Bronchial epithelial cell (primary cell): ENCODE measurements around the gene MUC5AC. TPM values are rescaled to one million over a fixed set of nuclear protein-coding genes. Genes with fewer than 3 reads are reported as not detected.

Experiments used
- DNase-seq: peaks from one replicate; pipeline ENCODE4 v3.0.0-alpha.2; 2010; ENCODE audit warnings: low read depth
- FAIRE-seq: peaks from 2 replicates; lab custom pipeline; 2011; peaks lifted over from hg19 to GRCh38; lab: Jason Lieb, UNC
- H3K27me3 ChIP-seq: 2 replicates; pipeline ENCODE4 v1.5.1; 2011; ENCODE audit warnings: low read length; ENCODE audit not compliant: control insufficient read depth, insufficient read depth
- H3K36me3 ChIP-seq: 2 replicates; pipeline ENCODE4 v1.5.1; 2011; ENCODE audit warnings: low read length; ENCODE audit not compliant: control insufficient read depth, insufficient read depth
- H3K4me3 ChIP-seq: 2 replicates; pipeline ENCODE4 v1.5.1; 2011; ENCODE audit warnings: mild to moderate bottlenecking, low read depth, low read length, control low read depth
- CTCF ChIP-seq: IDR thresholded peaks from 2 replicates; pipeline ENCODE4 v1.5.1; 2011; ENCODE audit warnings: mild to moderate bottlenecking, moderate library complexity, low read length, control low read depth, inconsistent platforms; ENCODE audit not compliant: insufficient read depth, severe bottlenecking
- total RNA-seq: library from RNA; depleted of rRNA; stranded (reverse); fragments of >200 nt; gene quantifications from 2 replicates; pipeline ENCODE4 v1.2.1, GENCODE V29; 2014

MUC5AC gene
- total RNA-seq, 1 donor from 2014 or later = under 0.01 TPM

GRCh38 chr11:1197431-1197885 lies 39.7 kb downstream of the MUC5AC start:
- no peak for DNase-seq
- Histone ChIP-seq H3K4me3 (no peak overlapping the region), H3K36me3 (no peaks in the 10 kb centered on the region), H3K27me3 (peaks cover 7% of the 10 kb centered on the region)
- no peak for TF ChIP-seq CTCF
- FAIRE-seq = no peak

GRCh38 chr11:1197886-1198560 lies 40.3 kb downstream of the MUC5AC start:
- FAIRE-seq (no peak), DNase-seq (no peak)
- Histone ChIP-seq H3K4me3 (no peak overlapping the region), H3K36me3 (no peaks in the 10 kb centered on the region), H3K27me3 (peaks cover 7% of the 10 kb centered on the region)
- TF ChIP-seq CTCF = no peak

- Histone ChIP-seq H3K27me3 (peaks cover 8% of the 10 kb centered on the region), H3K36me3 (no peaks in the 10 kb centered on the region), H3K4me3 (no peak overlapping the region)
- FAIRE-seq (no peak), DNase-seq (no peak)
- TF ChIP-seq CTCF = no peak
These were observed 40.9 kb downstream of the MUC5AC start for GRCh38 chr11:1198561-1199240.

- peaks cover 8% of the 10 kb centered on the region for H3K27me3 ChIP-seq
- no peak for FAIRE-seq
- TF ChIP-seq CTCF = no peak
These were observed 41.5 kb downstream of the MUC5AC start for GRCh38 chr11:1199241-1199750.

GRCh38 chr11:1199751-1200610 lies 42.2 kb downstream of the MUC5AC start:
- no peak for TF ChIP-seq CTCF
- H3K4me3 ChIP-seq = no peak overlapping the region
- DNase-seq = no peak
- FAIRE-seq = no peak
- H3K27me3 ChIP-seq = peaks cover 8% of the 10 kb centered on the region
- H3K36me3 ChIP-seq = no peaks in the 10 kb centered on the region

More at GRCh38 chr11:1199241-1199750, 41.5 kb downstream of the MUC5AC start:
- Histone ChIP-seq H3K36me3 (no peaks in the 10 kb centered on the region), H3K4me3 (no peak overlapping the region)
- DNase-seq = no peak
